K562 treated with DMSO at 1 percent for 24 hours (cell line): ENCODE results near the gene RAB11FIP4. TPM values are rescaled to one million over a fixed set of nuclear protein-coding genes. Genes with fewer than 3 reads are reported as not detected.

Source experiments
- total RNA-seq: library from RNA; unstranded; fragments of 300-600 nt; gene quantifications from 2 replicates; pipeline ENCODE4 v1.2.3, GENCODE V29; 2022; ENCODE audit warnings: low read depth; ENCODE audit not compliant: insufficient read depth

Gene RAB11FIP4, protein sequence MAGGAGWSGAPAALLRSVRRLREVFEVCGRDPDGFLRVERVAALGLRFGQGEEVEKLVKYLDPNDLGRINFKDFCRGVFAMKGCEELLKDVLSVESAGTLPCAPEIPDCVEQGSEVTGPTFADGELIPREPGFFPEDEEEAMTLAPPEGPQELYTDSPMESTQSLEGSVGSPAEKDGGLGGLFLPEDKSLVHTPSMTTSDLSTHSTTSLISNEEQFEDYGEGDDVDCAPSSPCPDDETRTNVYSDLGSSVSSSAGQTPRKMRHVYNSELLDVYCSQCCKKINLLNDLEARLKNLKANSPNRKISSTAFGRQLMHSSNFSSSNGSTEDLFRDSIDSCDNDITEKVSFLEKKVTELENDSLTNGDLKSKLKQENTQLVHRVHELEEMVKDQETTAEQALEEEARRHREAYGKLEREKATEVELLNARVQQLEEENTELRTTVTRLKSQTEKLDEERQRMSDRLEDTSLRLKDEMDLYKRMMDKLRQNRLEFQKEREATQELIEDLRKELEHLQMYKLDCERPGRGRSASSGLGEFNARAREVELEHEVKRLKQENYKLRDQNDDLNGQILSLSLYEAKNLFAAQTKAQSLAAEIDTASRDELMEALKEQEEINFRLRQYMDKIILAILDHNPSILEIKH
- total RNA-seq: 15.9 TPM in 2 replicates

DNA sequence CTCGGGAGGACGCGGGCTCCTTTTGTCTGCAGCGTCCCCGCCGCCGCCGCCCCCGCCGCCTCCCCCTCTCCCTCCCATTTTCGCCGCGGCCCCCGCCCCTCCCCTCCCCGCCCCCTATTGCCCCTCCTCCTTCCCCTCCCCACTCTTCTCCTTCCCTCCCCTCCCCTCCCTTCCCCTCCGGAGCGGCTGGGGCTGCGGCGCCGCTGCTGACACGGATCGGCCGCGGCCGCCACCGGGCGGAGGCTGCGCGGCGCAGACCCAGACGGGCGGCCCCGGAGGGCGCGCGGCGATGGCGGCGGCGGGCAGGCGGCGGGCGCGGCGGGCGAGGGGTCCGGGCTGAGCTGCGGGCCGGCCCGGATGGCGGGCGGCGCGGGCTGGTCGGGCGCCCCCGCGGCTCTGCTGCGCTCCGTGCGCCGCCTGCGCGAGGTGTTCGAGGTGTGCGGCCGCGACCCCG is at the start of gene RAB11FIP4:
Gene RAB11FIP4, plus strand, starts transcription at position 180 of the 454 bp plus-strand sequence. Its CDS starts 178 bp downstream, at position 358.

Other genes starting within 250 kb of the RAB11FIP4 start
- 0.15 TPM in 1 of 2 replicates, not detected in the other for gene OMG, start 94.4 kb upstream of the RAB11FIP4 start, total RNA-seq
- gene EVI2B, start 77.6 kb upstream of the RAB11FIP4 start, total RNA-seq: 5.4 and 6.9 TPM in 2 replicates
- gene EVI2A, start 70.1 kb upstream of the RAB11FIP4 start, total RNA-seq: not detected in 2 replicates